Measurements from ENCODE around the gene CNTN4.

Gene CNTN4

DNA sequence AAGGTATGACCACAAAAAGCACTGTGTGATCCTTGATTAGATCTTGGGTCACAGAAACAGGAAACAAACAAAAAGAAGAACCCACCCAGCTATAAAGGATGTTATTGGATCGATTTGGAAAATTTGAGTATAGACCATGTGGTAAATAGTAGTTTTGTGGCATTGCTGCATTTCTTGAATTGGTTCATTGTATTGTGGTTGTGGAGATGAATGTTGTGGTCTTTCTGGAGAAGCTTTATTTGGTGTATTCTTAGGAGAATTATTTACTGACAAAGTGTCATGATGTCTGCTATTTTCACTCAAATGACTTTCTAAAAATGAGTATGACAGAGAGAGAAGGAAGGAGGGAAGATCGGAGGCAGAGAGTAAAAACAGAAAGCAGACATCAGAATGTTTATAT is 406.2 kb downstream of the CNTN4 start:
- no peak for TF ChIP-seq CTCF (IDR thresholded peaks at IDR 0.05; ENCODE audit: low read depth, low read length)
- H3K4me3 ChIP-seq (ENCODE audit: low read depth, low read length): no peak overlapping the region

DNA sequence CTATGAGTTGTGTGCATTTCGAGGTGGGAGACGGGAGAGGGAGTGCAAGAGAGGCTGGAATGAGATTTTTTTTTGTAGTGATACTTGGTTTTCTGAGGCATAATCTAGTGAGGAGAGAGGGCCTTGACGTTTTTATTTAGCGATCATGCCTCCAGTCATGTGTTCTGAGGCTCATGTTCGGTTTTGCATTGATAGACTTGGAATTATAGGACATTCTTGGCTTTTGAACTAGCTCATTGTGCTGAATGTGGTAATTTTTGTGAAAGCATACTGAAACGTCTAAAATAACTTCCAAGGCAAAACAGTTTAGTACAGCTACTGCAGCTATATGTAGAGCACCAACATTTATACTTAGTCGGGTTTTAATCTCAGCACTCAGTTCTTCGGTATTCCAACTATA is 408.1 kb downstream of the CNTN4 start:
- H3K4me3 ChIP-seq (ENCODE audit: low read depth, low read length): no peak overlapping the region
- no peak for TF ChIP-seq CTCF (IDR thresholded peaks at IDR 0.05; ENCODE audit: low read depth, low read length)

DNA sequence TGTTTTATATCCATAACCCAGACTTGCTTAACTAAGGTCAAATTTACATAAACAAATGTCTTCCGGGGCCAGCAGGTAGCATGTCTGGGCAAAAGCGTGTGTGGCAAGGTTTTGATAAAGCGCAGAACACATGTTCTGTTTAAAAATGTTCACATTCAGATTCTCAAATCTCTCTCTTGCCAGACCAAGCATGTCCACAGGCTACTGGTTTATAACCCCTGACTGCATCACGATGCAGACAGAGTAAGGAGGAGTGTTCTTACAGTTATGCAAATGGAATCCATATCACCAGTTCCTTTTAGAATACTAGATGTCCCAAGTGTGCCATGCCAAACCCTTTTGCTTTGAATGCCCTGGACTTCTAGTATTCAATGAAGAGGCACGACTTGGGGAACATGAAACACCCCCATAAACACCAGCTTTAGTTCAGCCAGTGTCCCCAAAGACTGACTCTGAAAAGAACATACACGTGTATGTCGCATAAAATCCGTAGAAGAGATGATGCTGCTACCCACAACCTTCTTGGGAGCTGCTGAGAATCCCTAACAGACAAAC is 412.0 kb downstream of the CNTN4 start:
- no peak overlapping the region for H3K4me3 ChIP-seq (ENCODE audit: low read depth, low read length)
- TF ChIP-seq CTCF (IDR thresholded peaks at IDR 0.05; ENCODE audit: low read depth, low read length): no peak

- H3K4me3 ChIP-seq (ENCODE audit: low read depth, low read length): no peak overlapping the region
- TF ChIP-seq CTCF (IDR thresholded peaks at IDR 0.05; ENCODE audit: low read depth, low read length): no peak
These were observed 412.7 kb downstream of the CNTN4 start for GRCh38 chr3:2511356-2511755.

GRCh38 chr3:2512881-2513280 is 414.2 kb downstream of the CNTN4 start:
- TF ChIP-seq CTCF (IDR thresholded peaks at IDR 0.05; ENCODE audit: low read depth, low read length): no peak
- no peak overlapping the region for H3K4me3 ChIP-seq (ENCODE audit: low read depth, low read length)

GRCh38 chr3:2513986-2514385 is 415.3 kb downstream of the CNTN4 start:
- no peak overlapping the region for H3K4me3 ChIP-seq (ENCODE audit: low read depth, low read length)
- no peak for TF ChIP-seq CTCF (IDR thresholded peaks at IDR 0.05; ENCODE audit: low read depth, low read length)

- H3K4me3 ChIP-seq (ENCODE audit: low read depth, low read length): no peak overlapping the region
- no peak for TF ChIP-seq CTCF (IDR thresholded peaks at IDR 0.05; ENCODE audit: low read depth, low read length)
These were observed 418.2 kb downstream of the CNTN4 start for GRCh38 chr3:2516762-2517441.

Data from WI38 (cell line).